ENCODE results near the gene STUM. TPM values are rescaled to one million over a fixed set of nuclear protein-coding genes. Genes with fewer than 3 reads are reported as not detected.

Gene STUM
- total and polyA plus RNA-seq, 2 of the 8 experiments (the other 6 are each of a cell fraction or from before 2014, with no cell fraction given) = 0.76 to 1.2 TPM

GRCh38 chr1:226579781-226580323 is 31.3 kb downstream of the STUM start (continued):
- TF ChIP-seq, protein P1, sequence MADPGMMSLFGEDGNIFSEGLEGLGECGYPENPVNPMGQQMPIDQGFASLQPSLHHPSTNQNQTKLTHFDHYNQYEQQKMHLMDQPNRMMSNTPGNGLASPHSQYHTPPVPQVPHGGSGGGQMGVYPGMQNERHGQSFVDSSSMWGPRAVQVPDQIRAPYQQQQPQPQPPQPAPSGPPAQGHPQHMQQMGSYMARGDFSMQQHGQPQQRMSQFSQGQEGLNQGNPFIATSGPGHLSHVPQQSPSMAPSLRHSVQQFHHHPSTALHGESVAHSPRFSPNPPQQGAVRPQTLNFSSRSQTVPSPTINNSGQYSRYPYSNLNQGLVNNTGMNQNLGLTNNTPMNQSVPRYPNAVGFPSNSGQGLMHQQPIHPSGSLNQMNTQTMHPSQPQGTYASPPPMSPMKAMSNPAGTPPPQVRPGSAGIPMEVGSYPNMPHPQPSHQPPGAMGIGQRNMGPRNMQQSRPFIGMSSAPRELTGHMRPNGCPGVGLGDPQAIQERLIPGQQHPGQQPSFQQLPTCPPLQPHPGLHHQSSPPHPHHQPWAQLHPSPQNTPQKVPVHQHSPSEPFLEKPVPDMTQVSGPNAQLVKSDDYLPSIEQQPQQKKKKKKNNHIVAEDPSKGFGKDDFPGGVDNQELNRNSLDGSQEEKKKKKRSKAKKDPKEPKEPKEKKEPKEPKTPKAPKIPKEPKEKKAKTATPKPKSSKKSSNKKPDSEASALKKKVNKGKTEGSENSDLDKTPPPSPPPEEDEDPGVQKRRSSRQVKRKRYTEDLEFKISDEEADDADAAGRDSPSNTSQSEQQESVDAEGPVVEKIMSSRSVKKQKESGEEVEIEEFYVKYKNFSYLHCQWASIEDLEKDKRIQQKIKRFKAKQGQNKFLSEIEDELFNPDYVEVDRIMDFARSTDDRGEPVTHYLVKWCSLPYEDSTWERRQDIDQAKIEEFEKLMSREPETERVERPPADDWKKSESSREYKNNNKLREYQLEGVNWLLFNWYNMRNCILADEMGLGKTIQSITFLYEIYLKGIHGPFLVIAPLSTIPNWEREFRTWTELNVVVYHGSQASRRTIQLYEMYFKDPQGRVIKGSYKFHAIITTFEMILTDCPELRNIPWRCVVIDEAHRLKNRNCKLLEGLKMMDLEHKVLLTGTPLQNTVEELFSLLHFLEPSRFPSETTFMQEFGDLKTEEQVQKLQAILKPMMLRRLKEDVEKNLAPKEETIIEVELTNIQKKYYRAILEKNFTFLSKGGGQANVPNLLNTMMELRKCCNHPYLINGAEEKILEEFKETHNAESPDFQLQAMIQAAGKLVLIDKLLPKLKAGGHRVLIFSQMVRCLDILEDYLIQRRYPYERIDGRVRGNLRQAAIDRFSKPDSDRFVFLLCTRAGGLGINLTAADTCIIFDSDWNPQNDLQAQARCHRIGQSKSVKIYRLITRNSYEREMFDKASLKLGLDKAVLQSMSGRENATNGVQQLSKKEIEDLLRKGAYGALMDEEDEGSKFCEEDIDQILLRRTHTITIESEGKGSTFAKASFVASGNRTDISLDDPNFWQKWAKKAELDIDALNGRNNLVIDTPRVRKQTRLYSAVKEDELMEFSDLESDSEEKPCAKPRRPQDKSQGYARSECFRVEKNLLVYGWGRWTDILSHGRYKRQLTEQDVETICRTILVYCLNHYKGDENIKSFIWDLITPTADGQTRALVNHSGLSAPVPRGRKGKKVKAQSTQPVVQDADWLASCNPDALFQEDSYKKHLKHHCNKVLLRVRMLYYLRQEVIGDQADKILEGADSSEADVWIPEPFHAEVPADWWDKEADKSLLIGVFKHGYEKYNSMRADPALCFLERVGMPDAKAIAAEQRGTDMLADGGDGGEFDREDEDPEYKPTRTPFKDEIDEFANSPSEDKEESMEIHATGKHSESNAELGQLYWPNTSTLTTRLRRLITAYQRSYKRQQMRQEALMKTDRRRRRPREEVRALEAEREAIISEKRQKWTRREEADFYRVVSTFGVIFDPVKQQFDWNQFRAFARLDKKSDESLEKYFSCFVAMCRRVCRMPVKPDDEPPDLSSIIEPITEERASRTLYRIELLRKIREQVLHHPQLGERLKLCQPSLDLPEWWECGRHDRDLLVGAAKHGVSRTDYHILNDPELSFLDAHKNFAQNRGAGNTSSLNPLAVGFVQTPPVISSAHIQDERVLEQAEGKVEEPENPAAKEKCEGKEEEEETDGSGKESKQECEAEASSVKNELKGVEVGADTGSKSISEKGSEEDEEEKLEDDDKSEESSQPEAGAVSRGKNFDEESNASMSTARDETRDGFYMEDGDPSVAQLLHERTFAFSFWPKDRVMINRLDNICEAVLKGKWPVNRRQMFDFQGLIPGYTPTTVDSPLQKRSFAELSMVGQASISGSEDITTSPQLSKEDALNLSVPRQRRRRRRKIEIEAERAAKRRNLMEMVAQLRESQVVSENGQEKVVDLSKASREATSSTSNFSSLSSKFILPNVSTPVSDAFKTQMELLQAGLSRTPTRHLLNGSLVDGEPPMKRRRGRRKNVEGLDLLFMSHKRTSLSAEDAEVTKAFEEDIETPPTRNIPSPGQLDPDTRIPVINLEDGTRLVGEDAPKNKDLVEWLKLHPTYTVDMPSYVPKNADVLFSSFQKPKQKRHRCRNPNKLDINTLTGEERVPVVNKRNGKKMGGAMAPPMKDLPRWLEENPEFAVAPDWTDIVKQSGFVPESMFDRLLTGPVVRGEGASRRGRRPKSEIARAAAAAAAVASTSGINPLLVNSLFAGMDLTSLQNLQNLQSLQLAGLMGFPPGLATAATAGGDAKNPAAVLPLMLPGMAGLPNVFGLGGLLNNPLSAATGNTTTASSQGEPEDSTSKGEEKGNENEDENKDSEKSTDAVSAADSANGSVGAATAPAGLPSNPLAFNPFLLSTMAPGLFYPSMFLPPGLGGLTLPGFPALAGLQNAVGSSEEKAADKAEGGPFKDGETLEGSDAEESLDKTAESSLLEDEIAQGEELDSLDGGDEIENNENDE (IDR thresholded peaks at IDR 0.05; ENCODE audit: insufficient replicate concordance, low read length) = no peak
- TF ChIP-seq RAD21 (IDR thresholded peaks at IDR 0.05 in 1 of 2, conservative IDR thresholded peaks at IDR 0.05 in 1 of 2; ENCODE audit: low read depth in 2 of 2, low read length in 2 of 2) = no peak
- no peak for TF ChIP-seq POLR2A (IDR thresholded peaks at IDR 0.05; ENCODE audit: control extremely low read depth in 1 of 2, low read depth in 2 of 2, low read length in 2 of 2)
- TF ChIP-seq POU5F1 (IDR thresholded peaks at IDR 0.05; ENCODE audit: low read depth, low read length) = no peak
- TF ChIP-seq GABPA (IDR thresholded peaks at IDR 0.05; ENCODE audit: borderline replicate concordance, insufficient read depth, low read length) = no peak
- TF ChIP-seq, protein P2, sequence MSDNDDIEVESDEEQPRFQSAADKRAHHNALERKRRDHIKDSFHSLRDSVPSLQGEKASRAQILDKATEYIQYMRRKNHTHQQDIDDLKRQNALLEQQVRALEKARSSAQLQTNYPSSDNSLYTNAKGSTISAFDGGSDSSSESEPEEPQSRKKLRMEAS (IDR thresholded peaks at IDR 0.05) = no peak
- TF ChIP-seq CBX5 (IDR thresholded peaks at IDR 0.05; ENCODE audit: low read depth, low read length) = no peak
- no peak for TF ChIP-seq NANOG (IDR thresholded peaks at IDR 0.05; ENCODE audit: insufficient read depth, low read depth, low read length, poor library complexity, severe bottlenecking)
- no peak for TF ChIP-seq ASH2L (IDR thresholded peaks at IDR 0.05; ENCODE audit: low read length)
- TF ChIP-seq CREB1 (IDR thresholded peaks at IDR 0.05) = no peak
- no peak for TF ChIP-seq RNF2 (IDR thresholded peaks at IDR 0.05; ENCODE audit: borderline replicate concordance, low read depth, low read length, missing control alignments, poor library complexity, severe bottlenecking)

Data from H1 (cell line).